Thyroid gland (tissue), 4 donors: Measurements from ENCODE around the gene LIN52.

Experiments used
- POLR2A ChIP-seq, 2 donors: fragments of 450-650 bp; IDR thresholded peaks; one replicate each; pipeline ENCODE4 v1.6.1; 2017; ENCODE audit warnings: antibody characterized with exemption in 2 of 2, mild to moderate bottlenecking in 2 of 2, moderate library complexity in 1 of 2
- TF ChIP-seq, protein P1 (sequence below), 6 experiments: fragments of 200-600 bp in 3 of 6; fragments of 450-650 bp in 3 of 6; sonication (generic) in 3 of 6; IDR thresholded peaks; one replicate each; pipeline ENCODE4 v1.5.1; 2016 to 2019; ENCODE audit warnings: antibody characterized with exemption in 6 of 6, mild to moderate bottlenecking in 2 of 6, inconsistent platforms in 1 of 6, moderate library complexity in 1 of 6

DNA sequence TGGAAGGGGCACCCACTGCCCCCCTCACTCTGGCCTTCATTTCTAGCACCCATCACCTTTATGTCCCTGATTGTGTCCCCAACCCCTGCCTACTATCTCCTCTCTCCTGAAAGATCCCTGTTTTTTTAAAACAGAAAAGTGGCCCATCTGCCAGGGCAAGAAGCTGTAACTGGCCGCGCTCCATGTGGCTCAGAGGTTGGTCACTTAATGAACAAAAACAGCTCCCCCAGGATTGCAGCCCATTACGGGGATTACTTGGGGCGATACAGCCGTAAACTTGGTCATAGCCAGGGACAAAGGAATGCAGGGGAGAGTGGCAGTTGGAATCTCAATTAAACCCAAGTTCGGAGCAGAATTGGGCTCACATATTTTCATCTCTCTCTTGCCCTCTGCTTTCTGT is 119.7 kb downstream of the LIN52 start:
- TF ChIP-seq, protein P1, sequence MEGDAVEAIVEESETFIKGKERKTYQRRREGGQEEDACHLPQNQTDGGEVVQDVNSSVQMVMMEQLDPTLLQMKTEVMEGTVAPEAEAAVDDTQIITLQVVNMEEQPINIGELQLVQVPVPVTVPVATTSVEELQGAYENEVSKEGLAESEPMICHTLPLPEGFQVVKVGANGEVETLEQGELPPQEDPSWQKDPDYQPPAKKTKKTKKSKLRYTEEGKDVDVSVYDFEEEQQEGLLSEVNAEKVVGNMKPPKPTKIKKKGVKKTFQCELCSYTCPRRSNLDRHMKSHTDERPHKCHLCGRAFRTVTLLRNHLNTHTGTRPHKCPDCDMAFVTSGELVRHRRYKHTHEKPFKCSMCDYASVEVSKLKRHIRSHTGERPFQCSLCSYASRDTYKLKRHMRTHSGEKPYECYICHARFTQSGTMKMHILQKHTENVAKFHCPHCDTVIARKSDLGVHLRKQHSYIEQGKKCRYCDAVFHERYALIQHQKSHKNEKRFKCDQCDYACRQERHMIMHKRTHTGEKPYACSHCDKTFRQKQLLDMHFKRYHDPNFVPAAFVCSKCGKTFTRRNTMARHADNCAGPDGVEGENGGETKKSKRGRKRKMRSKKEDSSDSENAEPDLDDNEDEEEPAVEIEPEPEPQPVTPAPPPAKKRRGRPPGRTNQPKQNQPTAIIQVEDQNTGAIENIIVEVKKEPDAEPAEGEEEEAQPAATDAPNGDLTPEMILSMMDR (IDR thresholded peaks at IDR 0.05): no peak
- no peak for TF ChIP-seq POLR2A (IDR thresholded peaks at IDR 0.05)
